GM12875 (cell line): ENCODE measurements around the gene C9orf40.

Experiments
- H3K4me3 ChIP-seq: one replicate; pipeline ENCODE4 v1.5.1; 2011; ENCODE audit warnings: low read depth, low read length, control low read depth
- TF ChIP-seq, protein P1 (sequence below): IDR thresholded peaks from 2 replicates; pipeline ENCODE4 v1.5.1; 2011; ENCODE audit warnings: low read depth, mild to moderate bottlenecking, control low read depth, inconsistent platforms, low read length, moderate library complexity, borderline replicate concordance; ENCODE audit not compliant: insufficient read depth

Gene C9orf40, protein sequence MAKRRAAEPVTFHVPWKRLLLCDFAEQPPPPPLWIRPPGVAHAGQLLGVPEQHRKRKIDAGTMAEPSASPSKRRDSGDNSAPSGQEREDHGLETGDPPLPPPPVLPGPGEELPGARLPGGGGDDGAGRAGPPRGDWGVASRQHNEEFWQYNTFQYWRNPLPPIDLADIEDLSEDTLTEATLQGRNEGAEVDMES

DNA sequence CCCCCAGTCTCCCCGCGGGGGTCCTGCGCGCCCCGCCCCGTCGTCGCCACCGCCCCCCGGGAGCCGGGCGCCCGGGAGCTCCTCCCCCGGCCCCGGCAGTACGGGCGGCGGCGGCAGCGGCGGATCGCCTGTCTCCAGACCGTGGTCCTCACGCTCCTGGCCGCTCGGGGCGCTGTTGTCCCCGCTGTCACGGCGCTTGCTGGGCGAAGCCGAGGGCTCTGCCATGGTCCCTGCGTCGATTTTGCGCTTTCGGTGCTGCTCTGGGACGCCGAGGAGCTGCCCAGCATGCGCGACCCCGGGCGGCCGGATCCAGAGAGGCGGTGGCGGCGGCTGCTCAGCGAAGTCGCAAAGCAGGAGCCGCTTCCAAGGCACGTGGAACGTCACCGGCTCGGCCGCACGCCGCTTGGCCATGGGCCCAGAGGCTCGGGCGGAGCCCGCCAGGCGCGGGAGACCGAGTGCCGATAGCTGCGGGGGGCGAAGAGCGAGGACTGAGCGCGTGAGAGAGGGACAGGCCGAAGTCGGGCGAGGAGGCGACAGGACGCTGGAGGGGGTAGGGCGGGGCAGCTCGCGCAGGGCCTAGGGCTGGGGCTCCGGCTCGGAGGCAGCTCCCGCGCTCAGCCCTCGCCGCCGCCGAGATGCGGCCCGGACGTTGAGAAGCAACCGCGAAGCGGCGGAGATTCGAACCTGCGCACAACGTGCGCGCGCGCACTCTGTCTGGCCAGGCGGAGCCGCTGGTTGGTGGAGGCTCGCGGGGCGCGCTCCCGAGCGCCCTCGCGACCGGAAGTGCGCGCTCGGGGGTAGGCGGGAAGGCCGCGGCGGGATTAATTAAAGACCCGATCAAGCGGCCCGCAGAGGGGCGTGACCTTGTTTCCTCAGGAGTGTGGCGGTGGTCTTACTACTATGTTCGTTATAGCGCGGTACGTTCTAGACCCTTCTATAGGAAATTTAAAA, at the start of gene C9orf40:
TSS of gene C9orf40 (minus strand) at position 712 of the 951 bp plus-strand sequence. CDS start at position 411, 301 bp downstream.
- H3K4me3 ChIP-seq, result peak within 1 kb of the TSS; percentile 98
- TF ChIP-seq, protein P1, sequence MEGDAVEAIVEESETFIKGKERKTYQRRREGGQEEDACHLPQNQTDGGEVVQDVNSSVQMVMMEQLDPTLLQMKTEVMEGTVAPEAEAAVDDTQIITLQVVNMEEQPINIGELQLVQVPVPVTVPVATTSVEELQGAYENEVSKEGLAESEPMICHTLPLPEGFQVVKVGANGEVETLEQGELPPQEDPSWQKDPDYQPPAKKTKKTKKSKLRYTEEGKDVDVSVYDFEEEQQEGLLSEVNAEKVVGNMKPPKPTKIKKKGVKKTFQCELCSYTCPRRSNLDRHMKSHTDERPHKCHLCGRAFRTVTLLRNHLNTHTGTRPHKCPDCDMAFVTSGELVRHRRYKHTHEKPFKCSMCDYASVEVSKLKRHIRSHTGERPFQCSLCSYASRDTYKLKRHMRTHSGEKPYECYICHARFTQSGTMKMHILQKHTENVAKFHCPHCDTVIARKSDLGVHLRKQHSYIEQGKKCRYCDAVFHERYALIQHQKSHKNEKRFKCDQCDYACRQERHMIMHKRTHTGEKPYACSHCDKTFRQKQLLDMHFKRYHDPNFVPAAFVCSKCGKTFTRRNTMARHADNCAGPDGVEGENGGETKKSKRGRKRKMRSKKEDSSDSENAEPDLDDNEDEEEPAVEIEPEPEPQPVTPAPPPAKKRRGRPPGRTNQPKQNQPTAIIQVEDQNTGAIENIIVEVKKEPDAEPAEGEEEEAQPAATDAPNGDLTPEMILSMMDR, result peak; percentile 95

DNA sequence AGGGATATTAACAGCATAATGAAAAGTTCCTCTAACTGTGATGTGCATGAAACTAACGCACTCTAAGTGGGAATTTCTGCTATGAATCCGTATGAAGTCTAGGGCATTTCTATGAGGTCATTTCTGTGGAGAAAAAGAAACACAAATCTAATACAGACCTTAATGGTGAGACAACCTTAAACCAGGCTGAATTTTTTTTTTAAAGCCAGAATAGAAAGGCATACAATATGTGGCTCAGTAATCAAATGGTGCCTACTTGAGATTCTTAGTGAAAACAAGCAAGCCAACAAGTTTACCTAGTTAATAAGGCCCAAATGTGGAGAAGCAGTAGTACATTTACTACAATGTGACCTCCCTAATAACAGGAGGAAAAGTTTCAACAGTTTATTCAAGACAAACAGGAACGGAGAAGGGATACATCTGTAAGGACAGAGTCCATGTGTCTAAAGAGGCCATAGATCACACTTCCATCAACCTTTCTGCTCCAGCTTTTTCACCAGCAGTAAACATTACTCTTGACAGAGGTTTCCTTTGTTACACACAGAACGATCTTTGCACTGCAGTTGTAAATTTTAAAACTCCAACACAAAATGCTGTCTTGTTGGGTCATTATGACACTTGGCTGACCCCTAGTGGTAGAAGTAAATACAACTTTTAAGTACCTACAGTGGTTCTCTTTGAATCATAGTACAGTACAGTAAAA, 49.2 kb upstream of the C9orf40 start:
- TF ChIP-seq, protein P1, result peak; percentile 41; the same call in 1 of the 2 replicates
- H3K4me3 ChIP-seq, result no peak overlapping the region

DNA sequence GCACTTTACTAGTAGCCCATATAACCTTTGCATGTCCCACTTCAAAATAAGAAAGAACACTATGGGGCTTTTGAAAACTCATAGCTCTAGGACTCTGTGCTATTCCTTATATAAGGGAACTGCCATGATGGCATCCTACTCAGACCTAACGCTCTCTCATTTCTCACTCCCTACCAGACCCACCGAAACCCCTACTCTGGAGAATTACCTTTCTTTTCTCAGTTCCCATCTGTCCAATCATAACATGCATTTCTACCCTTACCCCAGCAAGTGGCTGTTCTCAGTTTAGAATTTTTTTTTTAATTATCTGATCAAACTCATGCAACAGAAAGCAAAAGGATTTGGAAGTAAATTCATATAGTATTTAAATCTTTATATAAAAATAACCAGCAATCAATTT, 48.1 kb upstream of the C9orf40 start:
- H3K4me3 ChIP-seq, result no peak overlapping the region
- TF ChIP-seq, protein P1, result no peak

DNA sequence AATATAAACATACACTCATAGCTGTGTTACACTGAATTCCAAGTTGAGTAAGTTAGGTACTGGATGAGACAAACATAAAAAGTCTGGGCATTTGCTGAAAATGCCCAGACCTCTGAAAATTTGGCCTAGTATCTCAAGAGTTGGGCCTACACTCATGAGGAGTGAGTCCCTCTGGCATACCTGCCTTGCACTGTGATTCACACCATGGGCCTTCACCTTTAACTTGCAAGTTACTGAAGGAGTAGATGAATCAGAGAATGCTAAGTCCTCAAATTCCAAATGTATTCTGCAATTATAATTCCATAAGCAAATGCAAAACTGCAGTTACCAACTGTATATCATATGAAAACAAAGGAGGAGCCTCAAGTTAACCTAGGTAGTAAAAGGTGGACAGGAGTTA, 32.3 kb upstream of the C9orf40 start:
- H3K4me3 ChIP-seq, result no peak overlapping the region
- TF ChIP-seq, protein P1, result no peak

DNA sequence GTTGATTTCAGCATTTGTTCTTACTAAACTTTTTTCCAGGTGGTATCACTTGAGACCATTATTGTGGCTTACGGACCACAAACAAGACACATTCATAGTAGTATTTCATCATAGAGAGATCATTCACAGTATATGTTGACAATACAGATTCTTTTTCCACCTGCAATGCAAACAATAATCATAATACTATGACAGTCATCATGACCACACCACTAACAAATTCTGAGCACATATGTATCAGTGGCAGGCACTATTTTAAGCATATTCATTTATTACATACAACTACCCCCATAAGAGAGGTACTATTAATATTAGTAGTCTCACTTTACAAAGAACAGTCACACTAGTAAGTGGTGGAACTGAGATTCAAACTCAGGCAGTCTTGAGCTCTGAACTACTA, 31.0 kb upstream of the C9orf40 start:
- TF ChIP-seq, protein P1, result no peak
- H3K4me3 ChIP-seq, result no peak overlapping the region

DNA sequence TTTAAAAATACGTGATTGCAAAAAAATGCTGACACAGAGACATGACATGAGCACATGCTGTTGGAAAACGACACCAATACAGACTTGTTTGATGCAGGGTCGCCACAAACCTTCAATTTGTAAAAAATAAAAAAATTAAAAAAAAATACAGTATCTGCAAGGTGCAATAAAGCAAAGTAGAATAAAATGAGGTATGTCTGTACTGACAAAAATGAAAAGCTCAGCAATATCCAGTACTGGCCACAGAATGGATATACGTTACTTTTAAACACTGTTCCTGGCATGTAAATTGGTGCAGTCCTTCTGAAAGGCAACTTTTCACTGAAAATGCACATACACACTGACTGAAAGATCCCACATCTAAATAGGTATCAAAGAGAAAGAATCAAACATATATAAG, 27.1 kb upstream of the C9orf40 start:
- TF ChIP-seq, protein P1, result no peak
- H3K4me3 ChIP-seq, result no peak overlapping the region
